ENCODE data around the gene LDHB.
"Not testable (repeated sequence)": the region's sequence is repeated elsewhere in the genome, so short reads cannot be mapped to it uniquely, and the experiment has no call there.

GRCh38 chr12:21673830-21674552, 16.3 kb upstream of the LDHB start:
- not testable (repeated sequence) for TF ChIP-seq ZNF274 (IDR thresholded peaks at IDR 0.05; ENCODE audit: low read length); ZNF274 (tag by site-specific recombination; IDR thresholded peaks at IDR 0.05; ENCODE audit: borderline replicate concordance); ZBTB20 (tag by site-specific recombination; IDR thresholded peaks at IDR 0.05); ZNF174 (tag by site-specific recombination; IDR thresholded peaks at IDR 0.05); KLF16 (tag by site-specific recombination; IDR thresholded peaks at IDR 0.05); SALL2 (tag by site-specific recombination; IDR thresholded peaks at IDR 0.05; ENCODE audit: borderline replicate concordance)
- TF ChIP-seq, protein P1, sequence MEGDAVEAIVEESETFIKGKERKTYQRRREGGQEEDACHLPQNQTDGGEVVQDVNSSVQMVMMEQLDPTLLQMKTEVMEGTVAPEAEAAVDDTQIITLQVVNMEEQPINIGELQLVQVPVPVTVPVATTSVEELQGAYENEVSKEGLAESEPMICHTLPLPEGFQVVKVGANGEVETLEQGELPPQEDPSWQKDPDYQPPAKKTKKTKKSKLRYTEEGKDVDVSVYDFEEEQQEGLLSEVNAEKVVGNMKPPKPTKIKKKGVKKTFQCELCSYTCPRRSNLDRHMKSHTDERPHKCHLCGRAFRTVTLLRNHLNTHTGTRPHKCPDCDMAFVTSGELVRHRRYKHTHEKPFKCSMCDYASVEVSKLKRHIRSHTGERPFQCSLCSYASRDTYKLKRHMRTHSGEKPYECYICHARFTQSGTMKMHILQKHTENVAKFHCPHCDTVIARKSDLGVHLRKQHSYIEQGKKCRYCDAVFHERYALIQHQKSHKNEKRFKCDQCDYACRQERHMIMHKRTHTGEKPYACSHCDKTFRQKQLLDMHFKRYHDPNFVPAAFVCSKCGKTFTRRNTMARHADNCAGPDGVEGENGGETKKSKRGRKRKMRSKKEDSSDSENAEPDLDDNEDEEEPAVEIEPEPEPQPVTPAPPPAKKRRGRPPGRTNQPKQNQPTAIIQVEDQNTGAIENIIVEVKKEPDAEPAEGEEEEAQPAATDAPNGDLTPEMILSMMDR (tag by site-specific recombination; IDR thresholded peaks at IDR 0.05), result not testable (repeated sequence)
- TF ChIP-seq, protein P2, sequence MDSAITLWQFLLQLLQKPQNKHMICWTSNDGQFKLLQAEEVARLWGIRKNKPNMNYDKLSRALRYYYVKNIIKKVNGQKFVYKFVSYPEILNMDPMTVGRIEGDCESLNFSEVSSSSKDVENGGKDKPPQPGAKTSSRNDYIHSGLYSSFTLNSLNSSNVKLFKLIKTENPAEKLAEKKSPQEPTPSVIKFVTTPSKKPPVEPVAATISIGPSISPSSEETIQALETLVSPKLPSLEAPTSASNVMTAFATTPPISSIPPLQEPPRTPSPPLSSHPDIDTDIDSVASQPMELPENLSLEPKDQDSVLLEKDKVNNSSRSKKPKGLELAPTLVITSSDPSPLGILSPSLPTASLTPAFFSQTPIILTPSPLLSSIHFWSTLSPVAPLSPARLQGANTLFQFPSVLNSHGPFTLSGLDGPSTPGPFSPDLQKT (IDR thresholded peaks at IDR 0.05; ENCODE audit: borderline replicate concordance, low read depth, low read length), result not testable (repeated sequence)
